Hematopoietic multipotent progenitor cell treated with erythropoietin and hydrocortisone succinate and interleukin-3 and kit ligand, for 6 days (in vitro differentiated cells): ENCODE data around the gene RELL2.

Experiments
- DNase-seq: peaks from one replicate; pipeline ENCODE4 v3.0.0-alpha.2; 2015

The RELL2 gene

DNA sequence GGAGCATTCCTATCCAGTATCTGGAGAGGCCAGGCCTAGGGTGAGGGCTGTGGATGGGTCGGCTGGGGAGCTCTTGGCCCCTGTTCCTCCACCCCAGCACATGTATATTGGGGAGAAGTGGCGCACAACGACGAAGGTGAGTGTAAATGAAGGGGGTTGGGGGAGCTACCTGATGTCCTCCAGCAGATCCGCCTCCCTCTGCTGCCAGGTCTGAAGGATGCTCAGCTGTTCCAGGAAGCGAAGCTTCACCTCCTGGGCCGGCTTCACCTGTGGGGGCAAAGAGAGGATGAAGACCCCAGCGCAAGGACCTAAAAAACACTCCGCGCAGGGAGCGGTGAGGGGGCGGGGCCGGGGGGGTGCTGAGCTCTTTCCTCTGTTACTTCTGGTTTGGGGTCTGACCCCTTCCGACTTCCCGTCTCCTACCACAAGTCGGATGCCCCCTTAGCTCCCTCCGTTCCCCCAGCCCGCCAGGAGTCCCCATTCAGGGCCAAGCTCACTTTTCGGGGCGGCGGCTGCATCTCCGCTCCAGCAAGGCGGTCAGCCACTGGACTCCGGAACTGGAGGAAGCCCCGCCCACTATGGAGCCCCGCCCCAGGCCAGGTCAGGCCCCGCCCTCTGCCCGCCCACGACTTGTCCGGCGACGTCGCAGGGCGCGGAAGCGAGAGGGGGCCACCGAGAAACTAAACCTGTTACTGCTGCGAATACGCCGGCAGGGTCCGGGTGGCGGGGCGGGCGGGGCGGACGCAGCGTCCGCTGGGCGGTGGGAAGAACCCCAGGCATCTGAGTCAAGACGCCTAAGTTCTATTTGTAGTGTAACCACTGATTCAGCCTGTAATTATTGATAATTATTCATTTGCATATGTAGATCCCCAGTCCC is 14.3 kb downstream of the RELL2 start, which contains the start of gene FCHSD1:
FCHSD1 (minus strand) TSS at position 568 of the 877 bp plus-strand sequence; CDS start at position 518, 50 bp downstream.
- peak; percentile 88 for DNase-seq

- no peak for DNase-seq
Observed at GRCh38 chr5:141651728-141652105, 14.9 kb downstream of the RELL2 start.

DNA sequence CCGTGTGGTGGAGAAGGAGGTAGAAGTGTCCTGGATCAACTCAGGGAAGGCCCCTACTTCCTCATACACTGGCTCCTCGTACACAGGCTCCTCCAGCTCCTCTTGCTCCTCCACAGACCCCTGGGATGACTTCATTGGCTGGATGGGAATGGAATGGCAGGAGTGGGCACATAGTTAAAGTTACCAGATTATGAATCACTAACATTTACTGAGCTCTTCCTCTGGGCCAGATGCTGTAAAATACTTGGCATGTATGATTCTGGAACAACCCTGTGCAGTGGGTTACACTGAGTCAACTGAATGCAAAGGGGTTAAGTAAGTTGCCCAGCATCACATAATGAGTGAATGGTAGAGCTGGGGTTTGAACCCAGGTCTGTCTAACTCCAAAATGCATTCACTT is 17.5 kb downstream of the RELL2 start:
- DNase-seq, result no peak

DNA sequence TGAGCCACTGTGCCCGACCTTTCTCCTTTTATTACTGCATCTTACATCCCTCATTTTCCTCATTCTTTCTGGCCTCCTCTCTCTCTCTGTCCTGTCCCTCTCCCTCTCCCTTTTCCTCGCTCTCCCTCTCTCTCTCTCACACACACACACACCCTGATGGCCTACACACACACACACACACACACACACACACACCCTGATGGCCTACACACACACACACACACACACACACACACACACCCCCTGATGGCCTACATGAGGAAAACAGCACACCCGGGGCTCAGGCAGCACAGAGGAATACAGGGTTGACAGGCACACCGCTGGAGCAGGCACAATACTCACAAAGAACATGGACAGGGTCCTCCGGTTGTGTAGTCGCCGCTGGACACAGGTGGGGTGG is 18.2 kb downstream of the RELL2 start:
- DNase-seq, result no peak

- no peak for DNase-seq
Observed at GRCh38 chr5:141656396-141656795, 19.6 kb downstream of the RELL2 start.

- no peak for DNase-seq
Observed at GRCh38 chr5:141657404-141657803, 20.6 kb downstream of the RELL2 start.

DNA sequence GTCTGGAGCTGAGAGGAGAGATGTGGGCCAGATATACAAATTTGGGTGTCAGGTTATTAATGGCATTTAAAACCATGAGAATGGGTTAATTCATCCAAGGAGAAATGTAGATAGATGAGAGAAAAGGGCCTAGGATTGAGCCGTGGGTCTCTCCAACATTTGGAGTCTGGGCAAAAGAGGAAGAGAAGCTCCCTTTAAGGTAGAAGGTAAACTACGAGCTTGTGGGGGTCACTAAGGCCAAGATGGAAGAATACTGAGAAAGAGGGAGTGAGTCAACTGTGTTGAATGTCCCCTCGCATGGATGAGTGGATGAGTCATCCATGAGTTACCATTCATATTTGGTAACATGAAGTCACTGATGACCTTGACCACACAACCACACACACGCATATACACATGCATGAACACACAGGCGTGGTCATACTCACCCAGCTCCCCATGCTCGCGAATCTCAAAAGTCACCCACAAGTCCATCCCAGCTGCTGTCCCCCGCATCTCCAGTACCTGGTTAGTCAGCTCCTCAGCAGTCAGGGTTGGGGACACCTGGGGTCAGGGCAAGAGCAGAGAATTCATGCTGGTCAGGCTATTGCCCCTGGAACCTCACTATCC is 21.2 kb downstream of the RELL2 start:
- no peak for DNase-seq

DNA sequence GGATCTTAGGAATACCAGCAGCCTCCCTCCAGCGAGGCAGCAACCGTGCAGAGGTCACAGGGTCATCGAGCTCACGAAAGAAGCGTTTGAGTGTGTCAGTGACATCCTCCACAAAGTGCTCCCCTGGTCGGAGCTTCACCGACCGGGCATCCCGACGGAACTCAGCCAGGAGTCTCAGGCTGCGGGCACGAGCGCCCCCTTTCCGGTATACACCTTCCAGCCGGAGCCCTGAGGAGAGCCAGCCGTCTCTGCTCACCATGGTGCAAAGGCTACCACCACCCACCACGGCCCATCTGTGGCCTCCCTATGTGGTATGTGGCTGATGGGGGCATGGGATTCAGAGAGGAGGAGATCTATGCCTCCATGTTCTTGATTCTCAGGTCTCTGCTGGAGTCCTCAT is 25.2 kb downstream of the RELL2 start:
- DNase-seq, result no peak

DNA sequence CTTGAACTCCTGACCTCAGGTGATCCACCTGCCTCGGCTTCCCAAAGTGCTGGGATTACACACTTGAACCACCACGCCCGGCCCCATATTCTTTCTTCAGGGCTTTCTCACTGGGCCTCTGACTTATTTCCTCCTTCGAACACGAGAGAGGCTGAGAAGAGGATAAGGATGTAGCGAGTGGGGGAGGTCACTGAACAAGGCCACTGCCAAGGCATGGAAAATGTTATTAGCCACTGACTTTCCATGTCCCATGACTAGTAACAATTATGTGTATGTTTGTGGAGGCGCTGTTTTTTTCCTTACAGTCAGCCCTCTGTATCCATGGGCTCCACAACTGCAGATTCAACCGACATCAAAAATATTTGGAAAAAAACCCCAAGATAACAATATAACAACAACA is 26.7 kb downstream of the RELL2 start:
- no peak for DNase-seq

GRCh38 chr5:141664733-141665461 is 28.1 kb downstream of the RELL2 start:
- DNase-seq, result peak; percentile 82

GRCh38 chr5:141665995-141666940 is 29.5 kb downstream of the RELL2 start:
- DNase-seq, result no peak

DNA sequence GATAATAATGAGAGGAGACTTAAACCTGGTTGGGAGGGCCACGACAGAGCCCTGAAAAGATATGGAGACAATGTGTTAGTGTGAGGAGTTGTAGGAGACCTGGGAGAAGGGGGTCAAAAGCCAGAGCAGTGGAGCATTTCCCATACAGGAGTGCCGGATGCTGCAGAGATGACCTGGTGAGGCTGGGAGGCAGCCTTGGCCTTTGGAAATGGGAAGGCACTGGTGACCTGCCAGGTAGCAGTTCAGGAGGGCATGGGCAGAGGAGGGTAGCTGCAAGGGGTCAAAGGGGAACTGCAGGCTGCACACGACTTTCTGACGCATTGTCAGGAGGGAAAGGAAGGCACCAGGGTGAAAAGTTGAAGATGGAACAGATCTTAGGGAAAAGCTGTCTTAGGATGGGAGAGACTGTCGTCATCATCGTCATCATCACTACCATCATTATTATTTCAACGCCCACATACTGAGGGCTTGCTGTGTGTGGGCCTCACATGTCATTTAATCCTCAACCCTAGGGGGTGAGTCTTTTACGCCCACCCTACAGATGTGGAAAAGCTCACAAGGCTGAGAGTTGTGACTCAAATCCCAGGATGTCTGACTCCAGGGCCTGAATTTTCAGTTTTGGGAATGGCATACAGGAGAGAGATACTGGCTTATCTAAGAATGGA is 31.9 kb downstream of the RELL2 start:
- DNase-seq, result no peak

- no peak for DNase-seq
Observed at GRCh38 chr5:141669520-141669919, 32.7 kb downstream of the RELL2 start.

DNA sequence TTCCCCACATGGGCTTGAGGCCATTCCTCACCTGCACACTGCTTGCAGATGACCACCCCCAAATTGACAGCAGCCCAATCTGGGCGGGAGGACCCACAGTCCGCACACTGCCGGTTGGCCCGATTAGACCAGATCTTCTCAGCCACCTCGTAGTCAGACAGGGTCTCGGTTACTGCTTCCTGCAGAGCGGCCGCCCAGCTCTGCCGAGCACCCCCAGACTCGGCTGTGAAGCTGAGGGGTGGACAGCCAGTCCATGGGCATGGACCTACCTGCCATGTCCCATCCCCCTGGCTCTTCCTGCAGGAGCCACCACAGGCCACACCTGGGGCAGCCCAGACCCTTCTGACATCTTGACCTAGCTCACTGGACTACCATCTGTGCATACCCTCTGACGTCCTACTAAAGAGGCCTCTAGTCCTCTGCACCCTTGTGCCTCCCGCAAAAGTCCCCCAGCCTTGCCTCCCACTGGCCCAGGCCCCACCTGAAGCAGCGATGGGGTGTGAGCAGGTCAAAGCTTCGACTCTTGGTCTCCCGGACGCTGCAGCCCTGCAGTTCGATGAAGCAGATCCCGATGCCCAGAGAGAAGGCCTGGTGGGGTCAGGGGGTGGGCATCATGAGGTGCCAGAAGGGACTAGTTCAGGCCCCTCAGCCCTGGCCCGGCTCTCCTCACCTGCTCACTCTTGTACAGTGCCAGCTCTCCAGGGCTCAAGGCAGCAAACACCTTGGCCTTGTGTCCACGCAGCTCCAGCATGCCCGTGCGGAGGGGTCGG is 35.5 kb downstream of the RELL2 start:
- DNase-seq, result no peak

DNA sequence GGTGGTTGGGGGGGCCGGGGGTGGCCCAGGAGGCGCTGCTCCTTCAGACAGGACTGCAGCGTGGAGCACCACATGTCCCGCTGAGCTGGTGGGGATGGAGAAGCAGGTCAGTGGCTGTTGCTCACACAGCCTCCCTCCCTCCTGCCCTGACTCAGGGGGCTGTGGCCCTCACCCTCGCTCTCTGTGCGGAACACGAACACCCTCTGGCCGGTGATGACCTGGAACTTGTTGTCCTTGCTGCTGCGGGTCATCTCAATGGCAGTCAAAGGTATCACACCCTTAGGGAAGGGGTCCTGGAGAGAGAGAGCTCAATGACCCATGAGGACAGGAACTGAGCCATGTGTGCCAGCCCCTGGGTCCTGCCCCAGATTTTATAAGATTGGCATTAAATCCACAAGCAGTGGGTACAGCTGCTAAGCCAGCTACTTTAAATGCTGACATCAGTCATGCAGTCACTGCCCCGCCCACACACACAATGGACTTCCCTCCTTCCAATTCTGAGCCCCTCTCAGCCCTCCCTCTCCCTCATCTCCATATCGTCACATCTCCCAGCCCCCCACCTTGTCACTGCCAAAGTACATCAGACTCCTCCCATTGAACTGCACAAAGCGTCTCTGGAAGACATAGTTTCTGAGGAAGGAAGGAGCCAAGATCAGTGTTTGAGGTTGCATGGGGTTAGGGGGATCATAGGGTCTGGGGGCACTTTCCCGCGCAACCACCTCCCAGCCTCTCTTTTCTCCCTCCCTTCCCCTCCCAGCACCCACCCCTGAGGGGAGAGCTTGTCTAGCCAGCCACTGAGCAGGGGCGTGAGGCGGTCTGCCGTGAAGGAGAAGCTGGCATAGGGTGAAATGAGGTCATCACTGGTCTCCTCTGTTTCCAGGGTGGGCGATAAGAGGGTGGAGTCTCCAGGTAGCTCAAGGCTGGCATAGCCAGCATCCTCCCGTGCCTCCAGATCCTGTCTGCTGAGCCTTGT is 36.3 kb downstream of the RELL2 start:
- DNase-seq, result no peak

- no peak for DNase-seq
Observed at GRCh38 chr5:141674747-141675146, 38.0 kb downstream of the RELL2 start.

DNA sequence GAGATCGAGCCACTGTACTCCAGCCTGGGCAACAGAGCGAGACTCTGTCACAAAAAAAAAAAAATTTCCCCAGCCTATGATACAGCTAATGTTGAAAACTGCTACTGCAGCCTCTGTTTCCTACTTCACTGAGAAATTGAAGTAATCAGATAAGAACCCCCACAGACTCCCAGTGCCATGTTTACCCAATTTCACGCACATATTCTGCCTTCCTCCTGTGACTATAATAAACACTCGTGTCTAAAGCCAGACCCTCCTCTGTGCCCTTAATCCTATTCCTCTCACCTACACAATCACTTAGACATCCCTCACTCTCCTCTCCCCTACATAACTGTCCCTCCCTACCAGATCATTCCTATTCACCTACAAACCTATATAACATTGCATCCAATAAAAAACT is 38.9 kb downstream of the RELL2 start:
- DNase-seq, result no peak

DNA sequence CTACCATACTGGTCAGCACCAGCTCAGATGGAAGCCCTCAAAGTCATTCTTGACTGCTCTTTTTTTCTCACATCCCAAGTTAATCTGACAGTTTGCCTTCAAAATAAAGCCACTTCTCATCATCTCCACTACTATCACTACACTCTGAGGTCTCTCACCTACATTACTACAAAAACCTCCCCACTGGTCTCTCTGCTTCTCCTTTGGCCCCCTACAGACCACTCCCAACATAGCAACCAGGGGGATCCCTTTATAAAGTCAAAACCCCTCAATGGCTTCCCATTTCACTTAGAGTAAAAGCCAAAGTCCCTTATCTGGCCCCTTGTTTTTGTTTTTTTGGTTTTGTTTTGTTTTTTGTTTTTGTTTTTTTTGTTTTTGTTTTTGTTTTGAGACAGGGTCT is 40.6 kb downstream of the RELL2 start:
- DNase-seq, result peak; percentile 36

- no peak for DNase-seq
Observed at GRCh38 chr5:141680178-141680577, 43.4 kb downstream of the RELL2 start.

- no peak for DNase-seq
Observed at GRCh38 chr5:141680751-141681201, 44.0 kb downstream of the RELL2 start.
